Measurements from ENCODE around the gene UBR4. TPM values are rescaled to one million over a fixed set of nuclear protein-coding genes. Genes with fewer than 3 reads are reported as not detected.

Gene UBR4
- total RNA-seq, 1 experiment from 2014 or later: 131 TPM

- H3K4me3 Mint-ChIP-seq: no peak overlapping the region
Observed at GRCh38 chr1:19138958-19139581, 71.0 kb downstream of the UBR4 start.

More at GRCh38 chr1:19138958-19139581, 71.0 kb downstream of the UBR4 start:
- H3K9me3 Mint-ChIP-seq: peaks cover 11 to 12% of the 10 kb centered on the region in 2 experiments; a peak in 4 of 5 replicates
- no peak overlapping the region for H3T11ph ChIP-seq (ENCODE audit: low read length)
- H2BK15ac ChIP-seq (ENCODE audit: low read depth, low read length): no peak overlapping the region
- no peaks in the 10 kb centered on the region for H3K4me1 ChIP-seq (ENCODE audit: insufficient read depth, low read length)
- H3K27me3 ChIP-seq (ENCODE audit: insufficient read depth, low read length): no peaks in the 10 kb centered on the region
- H2BK12ac ChIP-seq (ENCODE audit: insufficient read length, low read depth, low read length): no peak overlapping the region
- no peak overlapping the region for H3K14ac ChIP-seq (ENCODE audit: insufficient read depth, low read length)
- H2BK120ac ChIP-seq (ENCODE audit: low read depth, low read length, poor library complexity, severe bottlenecking): no peak overlapping the region
- H2AK5ac ChIP-seq (ENCODE audit: insufficient read length, low read length): no peak overlapping the region
- H4K5ac ChIP-seq (ENCODE audit: insufficient read length, low read depth, low read length): no peak overlapping the region
- TF ChIP-seq CTCF (conservative IDR thresholded peaks at IDR 0.05): no peak
- DNase-seq: no peak
- H4K20me1 ChIP-seq (ENCODE audit: control insufficient read depth, insufficient read depth, insufficient read length): no peaks in the 10 kb centered on the region
- H3K4me1 Mint-ChIP-seq: peaks cover 15% of the 10 kb centered on the region in 2 experiments
- no peak overlapping the region for H3K27ac ChIP-seq (ENCODE audit: insufficient read length, low read depth, low read length)
- H3K79me2 ChIP-seq (ENCODE audit: insufficient read depth, low read length): no peaks in the 10 kb centered on the region
- H2BK20ac ChIP-seq (ENCODE audit: low read depth, low read length, poor library complexity, severe bottlenecking): no peak overlapping the region
- peak overlapping the region in 2 of 3 experiments; percentile 82 to 94; a peak in 3 of 7 replicates for H3K27ac Mint-ChIP-seq
- H3K23ac ChIP-seq (ENCODE audit: insufficient read length, low read depth, low read length): no peak overlapping the region
- no peak overlapping the region for H4K8ac ChIP-seq (replicated peaks; ENCODE audit: insufficient read length, low read depth, low read length)
- peaks cover 78 to 98% (median 97%) of the 10 kb centered on the region in 3 experiments for H3K36me3 Mint-ChIP-seq (ENCODE audit: insufficient read depth in 1 of 3, low read depth in 3 of 3)
- no peaks in the 10 kb centered on the region for H3K23me2 ChIP-seq (ENCODE audit: insufficient read length, low read depth, low read length, poor library complexity, severe bottlenecking)
- no peak overlapping the region for H3K4ac ChIP-seq (ENCODE audit: low read depth, low read length)
- no peak overlapping the region for H3K18ac ChIP-seq (ENCODE audit: insufficient read length, low read depth, low read length)
- H3K9ac ChIP-seq (ENCODE audit: extremely low read depth, insufficient read length, low read length): no peak overlapping the region
- H3K9me3 ChIP-seq (ENCODE audit: control insufficient read depth, low read depth, low read length): no peaks in the 10 kb centered on the region
- H4K91ac ChIP-seq (ENCODE audit: insufficient read length, low read depth, low read length): no peak overlapping the region
- H2AFZ ChIP-seq (ENCODE audit: low read length): no peak overlapping the region
- no peak overlapping the region for H3K56ac ChIP-seq (ENCODE audit: insufficient read length, low read depth, low read length)
- no peak overlapping the region for H3K4me2 ChIP-seq (ENCODE audit: insufficient read depth, insufficient read length, low read length)
- no CpG with 5 or more reads among the region's 13 CpGs for WGBS (ENCODE audit: extremely low coverage, insufficient read length, low lambda C conversion rate)
- no peaks in the 10 kb centered on the region for H3K79me1 ChIP-seq (ENCODE audit: insufficient read depth, low read depth, low read length, poor library complexity, severe bottlenecking)
- H2BK5ac ChIP-seq (ENCODE audit: insufficient read length, low read length): no peak overlapping the region
- no peaks in the 10 kb centered on the region for H3K27me3 Mint-ChIP-seq (ENCODE audit: low read depth)
